ENCODE measurements around the gene COL13A1. TPM values are rescaled to one million over a fixed set of nuclear protein-coding genes. Genes with fewer than 3 reads are reported as not detected.

The COL13A1 gene
- total RNA-seq, 1 donor from 2014 or later, result 0.86 TPM

DNA sequence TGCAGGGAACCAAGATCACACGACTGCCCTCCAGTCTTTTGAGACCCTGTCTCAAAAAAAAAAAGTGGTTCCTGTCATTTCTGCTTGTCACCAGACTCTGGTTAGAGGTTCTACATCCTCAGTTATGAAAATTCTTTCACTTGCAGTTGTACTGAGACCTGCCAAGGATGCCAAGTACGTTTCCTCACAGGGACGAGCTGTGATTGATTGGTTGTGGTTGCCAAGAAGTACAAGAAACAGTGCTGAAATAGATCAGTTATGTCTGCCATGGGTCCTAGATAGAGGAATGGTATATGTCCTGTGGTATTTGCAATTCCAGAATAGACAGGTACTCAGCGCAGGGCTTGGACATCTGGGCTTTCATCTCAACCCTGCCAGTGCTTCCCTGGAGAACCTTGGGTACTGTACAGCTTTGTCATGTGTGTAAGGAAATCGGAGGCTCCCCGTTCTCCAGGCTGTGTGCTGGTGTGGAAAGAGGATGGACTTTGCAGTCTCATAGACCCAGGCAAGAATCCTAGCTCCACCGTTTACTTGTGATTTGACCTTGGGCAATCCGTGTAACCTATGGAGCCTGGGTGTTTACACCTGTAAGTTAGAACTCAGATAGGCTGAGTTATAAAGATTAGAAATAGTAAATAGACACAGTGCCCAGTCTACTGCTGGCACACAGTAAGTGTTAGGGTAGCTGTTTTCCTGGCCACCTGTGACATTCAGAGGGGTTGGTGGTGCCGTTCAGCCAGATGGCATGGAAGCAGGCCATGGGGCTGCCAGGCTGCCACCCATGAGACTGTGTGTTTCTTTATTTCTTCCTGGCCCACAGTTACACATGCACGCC lies 53.0 kb downstream of the COL13A1 start:
- TF ChIP-seq, protein P1, sequence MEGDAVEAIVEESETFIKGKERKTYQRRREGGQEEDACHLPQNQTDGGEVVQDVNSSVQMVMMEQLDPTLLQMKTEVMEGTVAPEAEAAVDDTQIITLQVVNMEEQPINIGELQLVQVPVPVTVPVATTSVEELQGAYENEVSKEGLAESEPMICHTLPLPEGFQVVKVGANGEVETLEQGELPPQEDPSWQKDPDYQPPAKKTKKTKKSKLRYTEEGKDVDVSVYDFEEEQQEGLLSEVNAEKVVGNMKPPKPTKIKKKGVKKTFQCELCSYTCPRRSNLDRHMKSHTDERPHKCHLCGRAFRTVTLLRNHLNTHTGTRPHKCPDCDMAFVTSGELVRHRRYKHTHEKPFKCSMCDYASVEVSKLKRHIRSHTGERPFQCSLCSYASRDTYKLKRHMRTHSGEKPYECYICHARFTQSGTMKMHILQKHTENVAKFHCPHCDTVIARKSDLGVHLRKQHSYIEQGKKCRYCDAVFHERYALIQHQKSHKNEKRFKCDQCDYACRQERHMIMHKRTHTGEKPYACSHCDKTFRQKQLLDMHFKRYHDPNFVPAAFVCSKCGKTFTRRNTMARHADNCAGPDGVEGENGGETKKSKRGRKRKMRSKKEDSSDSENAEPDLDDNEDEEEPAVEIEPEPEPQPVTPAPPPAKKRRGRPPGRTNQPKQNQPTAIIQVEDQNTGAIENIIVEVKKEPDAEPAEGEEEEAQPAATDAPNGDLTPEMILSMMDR (IDR thresholded peaks at IDR 0.05; ENCODE audit: insufficient read depth, low read depth, low read length), result no peak
- no peak for TF ChIP-seq EZH2 (IDR thresholded peaks at IDR 0.05; ENCODE audit: insufficient read depth, low read length)
- no peaks in the 10 kb centered on the region for H3K36me3 Mint-ChIP-seq (ENCODE audit: low read depth, unreplicated experiment)
- Histone ChIP-seq H3K9me3 (ENCODE audit: insufficient read depth, low read depth, low read length) (no peaks in the 10 kb centered on the region), H3K4me2 (ENCODE audit: low read length) (no peak overlapping the region), H3K27me3 (ENCODE audit: insufficient read depth, low read length) (no peaks in the 10 kb centered on the region), H3K4me1 (ENCODE audit: insufficient read depth, low read length) (no peaks in the 10 kb centered on the region), H4K20me1 (ENCODE audit: insufficient read depth, low read length) (peaks cover 4% of the 10 kb centered on the region), H3K27ac (ENCODE audit: low read depth, low read length) (no peak overlapping the region), H2AFZ (ENCODE audit: low read depth, low read length) (no peak overlapping the region), H3K36me3 (ENCODE audit: insufficient read depth, low read length) (no peaks in the 10 kb centered on the region), H3K79me2 (ENCODE audit: insufficient read depth, low read length) (no peaks in the 10 kb centered on the region), H3K4me3 (ENCODE audit: insufficient read depth, low read depth, low read length) (no peak overlapping the region), H3K9ac (ENCODE audit: low read length) (no peak overlapping the region)
- H3K27ac Mint-ChIP-seq (ENCODE audit: unreplicated experiment), result no peak overlapping the region
- no peak for DNase-seq (ENCODE audit: low read depth)
- no peak overlapping the region for H3K4me3 Mint-ChIP-seq (ENCODE audit: unreplicated experiment)
- peaks cover 53% of the 10 kb centered on the region for H3K27me3 Mint-ChIP-seq (ENCODE audit: low read depth, unreplicated experiment)
- FAIRE-seq, result no peak
- no peaks in the 10 kb centered on the region for H3K4me1 Mint-ChIP-seq (ENCODE audit: low read depth, unreplicated experiment)
- no peaks in the 10 kb centered on the region for H3K9me3 Mint-ChIP-seq (ENCODE audit: unreplicated experiment)

- Histone ChIP-seq H3K27me3 (ENCODE audit: insufficient read depth, low read length) (no peaks in the 10 kb centered on the region), H4K20me1 (ENCODE audit: insufficient read depth, low read length) (peaks cover 4% of the 10 kb centered on the region), H3K4me1 (ENCODE audit: insufficient read depth, low read length) (no peaks in the 10 kb centered on the region), H3K4me2 (ENCODE audit: low read length) (no peak overlapping the region), H3K9ac (ENCODE audit: low read length) (no peak overlapping the region), H2AFZ (ENCODE audit: low read depth, low read length) (no peak overlapping the region), H3K79me2 (ENCODE audit: insufficient read depth, low read length) (no peaks in the 10 kb centered on the region), H3K27ac (ENCODE audit: low read depth, low read length) (no peak overlapping the region), H3K9me3 (ENCODE audit: insufficient read depth, low read depth, low read length) (no peaks in the 10 kb centered on the region), H3K4me3 (ENCODE audit: insufficient read depth, low read depth, low read length) (no peak overlapping the region), H3K36me3 (ENCODE audit: insufficient read depth, low read length) (no peaks in the 10 kb centered on the region)
- FAIRE-seq (no peak), DNase-seq (ENCODE audit: low read depth) (no peak)
- TF ChIP-seq, protein P1 (IDR thresholded peaks at IDR 0.05; ENCODE audit: insufficient read depth, low read depth, low read length), result no peak
- TF ChIP-seq EZH2 (IDR thresholded peaks at IDR 0.05; ENCODE audit: insufficient read depth, low read length), result no peak
- no peak overlapping the region for H3K27ac Mint-ChIP-seq (ENCODE audit: unreplicated experiment)
- no peaks in the 10 kb centered on the region for H3K4me1 Mint-ChIP-seq (ENCODE audit: low read depth, unreplicated experiment)
- H3K27me3 Mint-ChIP-seq (ENCODE audit: low read depth, unreplicated experiment), result peaks cover 52% of the 10 kb centered on the region
- H3K9me3 Mint-ChIP-seq (ENCODE audit: unreplicated experiment), result no peaks in the 10 kb centered on the region
- H3K4me3 Mint-ChIP-seq (ENCODE audit: unreplicated experiment), result no peak overlapping the region
- no peaks in the 10 kb centered on the region for H3K36me3 Mint-ChIP-seq (ENCODE audit: low read depth, unreplicated experiment)
Observed at GRCh38 chr10:69855346-69856111, 53.8 kb downstream of the COL13A1 start.

All from astrocyte (in vitro differentiated cells and primary cell).